ENCODE results near the gene TRAPPC10.

- TF ChIP-seq CTCF (IDR thresholded peaks at IDR 0.05) (no peak), EP300 (IDR thresholded peaks at IDR 0.05) (no peak)
Measured at GRCh38 chr21:44058652-44058964, 46.5 kb downstream of the TRAPPC10 start.
